HG03378 (cell line): ENCODE results near the gene S100A5.
"Not testable (repeated sequence)": the region's sequence is repeated elsewhere in the genome, so short reads cannot be mapped to it uniquely, and the experiment has no call there.

ENCODE experiments used
- ATAC-seq: cut with Tn5 transposase; IDR thresholded peaks from one replicate; pipeline ENCODE4 v1.9.1; 2021; ENCODE audit warnings: mild to moderate bottlenecking, moderate library complexity; ENCODE audit not compliant: unreplicated experiment

Gene S100A5

GRCh38 chr1:153535242-153536011, 5.3 kb downstream of the S100A5 start, which contains the start of gene S100A6:
S100A6 (minus strand) TSS chr1:153535991; CDS start chr1:153535339, 652 bp downstream.
- ATAC-seq = no peak

GRCh38 chr1:153534925-153535241, 5.9 kb downstream of the S100A5 start:
- ATAC-seq = no peak

GRCh38 chr1:153534226-153534924, 6.4 kb downstream of the S100A5 start:
- no peak for ATAC-seq

GRCh38 chr1:153533689-153534201, 7.0 kb downstream of the S100A5 start:
- no peak for ATAC-seq

GRCh38 chr1:153532769-153533599, 7.8 kb downstream of the S100A5 start:
- ATAC-seq = no peak

- ATAC-seq = no peak
Observed at GRCh38 chr1:153532181-153532580, 8.6 kb downstream of the S100A5 start.

GRCh38 chr1:153531638-153532037, 9.1 kb downstream of the S100A5 start:
- ATAC-seq = no peak

- ATAC-seq = no peak
Observed at GRCh38 chr1:153527683-153528040, 13.1 kb downstream of the S100A5 start.

GRCh38 chr1:153527023-153527682, 13.6 kb downstream of the S100A5 start:
- no peak for ATAC-seq

- no peak for ATAC-seq
Observed at GRCh38 chr1:153526132-153526543, 14.6 kb downstream of the S100A5 start.

GRCh38 chr1:153525088-153525728, 15.5 kb downstream of the S100A5 start:
- ATAC-seq = no peak

GRCh38 chr1:153522353-153523048, 18.2 kb downstream of the S100A5 start:
- not testable (repeated sequence) for ATAC-seq

GRCh38 chr1:153521808-153522207, 18.9 kb downstream of the S100A5 start:
- ATAC-seq = not testable (repeated sequence)

GRCh38 chr1:153520818-153521476, 19.8 kb downstream of the S100A5 start:
- no peak for ATAC-seq

- not testable (repeated sequence) for ATAC-seq
Observed at GRCh38 chr1:153520137-153520691, 20.5 kb downstream of the S100A5 start.

GRCh38 chr1:153519242-153519641, 21.5 kb downstream of the S100A5 start:
- no peak for ATAC-seq

- no peak for ATAC-seq
Observed at GRCh38 chr1:153515504-153516394, 25.0 kb downstream of the S100A5 start.

- no peak for ATAC-seq
Observed at GRCh38 chr1:153513666-153514065, 27.1 kb downstream of the S100A5 start.
